Stimulated activated effector memory CD8-positive, alpha-beta T cell treated with anti-CD3 and anti-CD28 coated beads, Interleukin-12 subunit alpha, Interleukin-12 subunit beta, amount 100 ng/mL, for 72 hours (primary cell): ENCODE measurements around the gene ATXN1.
A peak's percentile ranks its signal among the peaks of the same experiment; 100 is the strongest.

Source experiments
- ATAC-seq: fragments of 150-1000 bp; cut with Tn5 transposase; 2 replicates; pipeline ENCODE4 v1.10.0; 2021
- DNase-seq, 2 donors: peaks; one replicate each; pipeline ENCODE4 v3.0.0; 2021 to 2022; ENCODE audit warnings: low spot score in 2 of 2
- H3K27ac Mint-ChIP-seq: one replicate; pipeline ENCODE4 v1.8.0; 2022; ENCODE audit warnings: mild to moderate bottlenecking, mixed read lengths
- H3K36me3 Mint-ChIP-seq: one replicate; pipeline ENCODE4 v1.8.0; 2022; ENCODE audit warnings: mild to moderate bottlenecking, mixed read lengths
- H3K4me1 Mint-ChIP-seq: one replicate; pipeline ENCODE4 v1.8.0; 2022; ENCODE audit warnings: mixed read lengths
- H3K4me3 Mint-ChIP-seq: one replicate; pipeline ENCODE4 v1.8.0; 2022; ENCODE audit warnings: mild to moderate bottlenecking, mixed read lengths
- H3K9me3 Mint-ChIP-seq: one replicate; pipeline ENCODE4 v1.8.0; 2022; ENCODE audit warnings: mixed read lengths

ATXN1 gene

GRCh38 chr6:16441262-16441661 is 320.0 kb downstream of the ATXN1 start:
- peaks cover 70% of the 10 kb centered on the region for H3K4me1 Mint-ChIP-seq
- no peak for ATAC-seq
- no peak overlapping the region for H3K4me3 Mint-ChIP-seq
- H3K27ac Mint-ChIP-seq = no peak overlapping the region
- no peaks in the 10 kb centered on the region for H3K9me3 Mint-ChIP-seq
- no peak for DNase-seq
- peaks cover 25% of the 10 kb centered on the region for H3K36me3 Mint-ChIP-seq

DNA sequence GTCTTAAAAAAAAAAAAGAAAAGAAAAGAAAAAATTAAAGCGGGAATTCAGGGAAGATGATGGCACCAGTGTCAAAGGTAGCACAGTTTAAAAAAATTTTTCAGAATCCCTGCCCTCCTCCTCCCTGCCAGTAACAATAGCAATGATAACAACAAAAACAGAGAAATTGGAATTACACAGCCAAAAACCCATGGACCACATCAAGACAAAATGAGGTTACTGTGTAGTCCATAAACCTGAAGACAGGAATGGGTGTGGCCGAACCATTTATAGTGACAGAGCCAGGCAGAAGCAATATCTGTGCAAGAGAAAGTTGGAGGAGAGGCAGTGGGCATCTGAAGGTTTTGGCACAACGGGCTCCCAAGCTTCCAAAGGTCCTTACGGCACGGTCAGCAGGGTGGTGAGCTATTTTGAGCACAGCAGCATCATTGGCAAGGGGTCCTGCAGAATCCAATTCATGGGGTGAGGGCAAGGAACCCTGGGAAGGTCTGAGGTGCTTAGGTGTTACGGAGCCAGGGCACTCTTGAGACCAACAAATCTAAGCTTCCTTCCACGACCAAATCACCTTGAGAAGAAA is 320.5 kb downstream of the ATXN1 start:
- DNase-seq = no peak
- ATAC-seq = no peak
- Mint-ChIP-seq H3K9me3 (no peaks in the 10 kb centered on the region), H3K27ac (peak overlapping the region; percentile 68), H3K36me3 (peaks cover 29% of the 10 kb centered on the region), H3K4me1 (peaks cover 73% of the 10 kb centered on the region), H3K4me3 (no peak overlapping the region)

- peaks cover 39% of the 10 kb centered on the region for H3K36me3 Mint-ChIP-seq
- DNase-seq (no peak), ATAC-seq (peak; percentile 71)
- H3K4me3 Mint-ChIP-seq = peak overlapping the region; percentile 71
- peaks cover 3% of the 10 kb centered on the region for H3K9me3 Mint-ChIP-seq
- peak overlapping the region; percentile 68 for H3K27ac Mint-ChIP-seq
- H3K4me1 Mint-ChIP-seq = peaks cover 80% of the 10 kb centered on the region
These were observed 322.3 kb downstream of the ATXN1 start for GRCh38 chr6:16438718-16439591.

DNA sequence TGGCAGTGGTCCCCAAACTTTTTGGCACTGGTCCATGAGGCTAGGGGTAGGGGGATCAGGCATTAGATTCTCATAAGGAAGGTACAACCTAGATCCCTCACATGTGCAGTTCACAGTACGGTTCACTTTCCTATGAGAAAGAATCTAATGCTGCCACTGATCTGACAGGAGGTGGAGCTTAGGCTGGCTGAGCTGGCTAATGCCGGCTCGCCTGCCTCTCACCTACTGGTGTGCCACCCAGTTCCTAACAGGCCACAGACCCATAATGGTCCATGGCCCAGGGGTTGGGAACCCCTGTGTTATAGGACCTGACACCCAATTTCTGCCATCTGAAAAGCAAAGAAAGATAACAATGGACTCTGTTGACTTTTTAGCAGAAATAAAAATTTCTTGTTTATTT is 323.3 kb downstream of the ATXN1 start:
- Mint-ChIP-seq H3K36me3 (peaks cover 39% of the 10 kb centered on the region), H3K4me1 (peaks cover 79% of the 10 kb centered on the region), H3K9me3 (peaks cover 3% of the 10 kb centered on the region), H3K27ac (peak overlapping the region; percentile 87), H3K4me3 (peak overlapping the region; percentile 71)
- DNase-seq (peak in 1 of 2 donors; percentile 66), ATAC-seq (peak; percentile 67)

DNA sequence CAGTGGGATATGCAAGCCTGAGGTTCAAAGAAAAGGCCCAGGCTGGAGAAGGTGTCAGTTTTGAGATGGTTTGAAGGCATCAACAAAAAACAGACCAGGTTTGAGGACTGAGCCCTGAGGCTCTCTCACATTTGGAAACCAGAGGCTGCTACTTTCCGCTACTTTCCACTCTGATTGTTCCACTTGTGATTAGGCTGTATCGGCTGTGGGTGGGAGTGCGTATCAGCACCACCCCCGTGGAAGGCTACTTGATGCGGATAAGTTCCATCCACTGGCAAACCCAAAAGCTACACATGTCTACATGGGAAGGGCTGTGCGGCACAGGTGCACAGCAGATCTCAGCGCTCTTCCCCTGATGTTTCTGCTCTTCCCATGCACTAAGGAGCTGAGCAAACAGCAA is 324.2 kb downstream of the ATXN1 start:
- ATAC-seq (peak; percentile 38), DNase-seq (peak in 1 of 2 donors; percentile 67)
- Mint-ChIP-seq H3K4me1 (peaks cover 81% of the 10 kb centered on the region), H3K9me3 (peaks cover 3% of the 10 kb centered on the region), H3K4me3 (peak overlapping the region; percentile 71), H3K36me3 (peaks cover 45% of the 10 kb centered on the region), H3K27ac (peak overlapping the region; percentile 87)

DNA sequence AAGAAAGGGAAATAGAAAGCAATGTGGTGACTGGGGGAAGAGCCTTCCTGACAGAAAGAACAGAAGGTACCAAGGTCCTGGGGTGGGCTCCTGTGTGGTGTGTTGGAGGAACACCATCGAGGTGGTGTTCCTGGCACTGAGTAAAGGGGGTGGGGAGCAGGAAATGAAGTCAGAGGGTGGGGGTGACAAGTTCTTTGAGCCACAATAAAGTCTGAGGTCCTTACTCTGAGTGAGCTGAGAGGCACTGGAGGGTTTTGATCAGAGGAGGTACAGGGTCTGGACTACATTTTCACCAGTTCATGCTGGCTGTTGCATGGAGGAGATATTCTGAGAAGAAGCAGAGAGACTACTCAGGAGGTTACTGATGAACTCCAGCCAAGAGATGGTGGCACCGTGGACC is 324.7 kb downstream of the ATXN1 start:
- peak overlapping the region; percentile 71 for H3K4me3 Mint-ChIP-seq
- H3K9me3 Mint-ChIP-seq = peaks cover 3% of the 10 kb centered on the region
- ATAC-seq (peak; percentile 76), DNase-seq (peak in 1 of 2 donors; percentile 73)
- peaks cover 81% of the 10 kb centered on the region for H3K4me1 Mint-ChIP-seq
- H3K27ac Mint-ChIP-seq = peak overlapping the region; percentile 87
- H3K36me3 Mint-ChIP-seq = peaks cover 51% of the 10 kb centered on the region

DNA sequence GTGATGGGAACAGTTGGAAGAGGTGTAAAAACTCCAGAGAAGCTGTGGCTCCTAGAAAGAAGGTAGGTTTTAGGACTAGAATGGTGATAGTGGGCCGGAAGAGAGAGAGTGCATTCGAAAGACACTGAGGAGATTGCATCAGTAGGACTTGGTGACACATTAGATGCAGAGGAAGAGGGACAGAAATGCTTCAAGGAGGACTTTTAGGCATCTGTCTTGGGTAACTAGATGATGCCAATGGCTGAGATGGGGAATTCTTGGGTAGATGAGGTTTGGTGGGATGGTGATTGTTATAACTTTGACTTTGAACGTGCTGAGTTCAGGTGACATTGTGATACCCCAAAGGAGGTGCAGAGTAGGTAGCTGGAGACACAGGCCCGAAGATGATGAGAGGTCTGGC is 326.4 kb downstream of the ATXN1 start:
- Mint-ChIP-seq H3K36me3 (peaks cover 54% of the 10 kb centered on the region), H3K9me3 (peaks cover 3% of the 10 kb centered on the region), H3K4me3 (peak overlapping the region; percentile 36), H3K4me1 (peaks cover 78% of the 10 kb centered on the region), H3K27ac (peak overlapping the region; percentile 87)
- DNase-seq (peak in 1 of 2 donors; percentile 62), ATAC-seq (peak; percentile 30)

DNA sequence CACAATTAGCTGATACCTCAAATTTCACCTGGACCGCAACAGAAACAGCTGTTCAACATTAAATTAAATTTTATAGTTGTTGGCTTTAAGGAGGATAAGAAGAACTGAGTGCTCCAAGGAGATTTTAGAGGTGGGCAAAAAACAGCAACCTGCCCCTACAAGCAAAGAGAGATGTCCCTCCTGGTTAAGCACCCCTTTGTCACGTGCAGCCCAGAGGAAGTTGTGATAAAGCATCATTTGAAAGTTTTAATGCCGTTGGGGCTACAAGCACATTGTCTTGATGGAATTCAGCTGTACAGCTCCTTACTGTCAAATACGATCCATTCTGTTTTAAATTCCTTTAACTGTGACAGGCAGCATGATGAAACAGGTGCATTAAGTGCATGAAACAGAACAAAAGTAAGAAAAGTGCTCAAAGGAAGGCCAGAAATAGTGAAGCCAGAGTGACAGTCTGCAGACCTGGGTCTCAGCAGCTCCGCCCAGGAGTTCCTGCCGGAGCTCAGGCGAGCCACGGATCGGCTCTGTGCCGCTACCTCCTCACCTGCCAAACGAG is 327.8 kb downstream of the ATXN1 start:
- peaks cover 72% of the 10 kb centered on the region for H3K4me1 Mint-ChIP-seq
- no peak overlapping the region for H3K4me3 Mint-ChIP-seq
- H3K9me3 Mint-ChIP-seq = peaks cover 3% of the 10 kb centered on the region
- ATAC-seq (no peak), DNase-seq (no peak)
- peaks cover 55% of the 10 kb centered on the region for H3K36me3 Mint-ChIP-seq
- H3K27ac Mint-ChIP-seq = peak overlapping the region; percentile 68

DNA sequence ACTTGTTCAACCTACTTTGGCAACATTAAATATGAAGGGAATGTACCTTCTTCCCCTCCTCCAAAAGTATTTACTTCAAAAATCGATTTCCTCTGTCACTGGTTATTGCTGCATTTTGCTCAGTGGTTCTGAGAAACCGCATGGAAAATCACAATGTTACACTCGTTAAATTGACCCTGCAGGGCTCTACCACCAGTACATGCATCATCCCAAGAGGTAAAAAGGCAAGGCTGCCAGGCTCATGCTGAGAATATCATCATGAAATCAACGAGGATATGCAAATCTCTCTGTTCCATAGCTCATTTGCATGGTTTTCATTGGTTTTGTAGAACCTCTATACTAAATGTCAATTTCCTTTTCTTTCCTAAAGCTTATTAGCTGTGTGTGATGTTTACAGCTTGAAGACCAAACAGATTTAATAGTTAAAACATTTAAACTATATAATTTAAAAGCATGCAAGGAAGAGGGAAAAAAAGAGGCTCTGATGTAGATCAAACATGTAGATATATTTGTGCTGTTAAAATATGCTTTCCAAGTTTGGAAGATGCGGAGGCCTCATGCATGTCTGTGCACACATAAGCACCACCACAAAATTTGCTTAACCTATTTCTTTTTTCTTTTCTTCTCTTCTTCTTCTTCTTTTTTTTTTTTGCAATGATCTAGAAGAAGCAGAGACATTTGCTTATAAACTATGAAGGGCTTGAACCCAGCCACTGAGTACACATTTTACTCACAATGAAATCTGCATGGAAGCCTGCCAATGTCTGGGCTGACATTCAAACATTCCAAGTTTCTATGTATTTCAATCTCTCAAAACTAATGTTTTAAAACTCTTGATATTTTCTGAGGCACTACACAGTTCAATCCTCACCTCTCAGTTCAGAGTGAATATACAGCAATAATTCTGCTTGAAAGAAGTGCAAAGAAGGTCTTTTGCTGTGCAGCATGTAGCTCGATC is 328.9 kb downstream of the ATXN1 start:
- no peak for DNase-seq
- H3K27ac Mint-ChIP-seq = peak overlapping the region; percentile 65
- H3K4me1 Mint-ChIP-seq = peaks cover 66% of the 10 kb centered on the region
- H3K9me3 Mint-ChIP-seq = peaks cover 3% of the 10 kb centered on the region
- peak; percentile 48 for ATAC-seq
- H3K4me3 Mint-ChIP-seq = no peak overlapping the region
- H3K36me3 Mint-ChIP-seq = peaks cover 59% of the 10 kb centered on the region

DNA sequence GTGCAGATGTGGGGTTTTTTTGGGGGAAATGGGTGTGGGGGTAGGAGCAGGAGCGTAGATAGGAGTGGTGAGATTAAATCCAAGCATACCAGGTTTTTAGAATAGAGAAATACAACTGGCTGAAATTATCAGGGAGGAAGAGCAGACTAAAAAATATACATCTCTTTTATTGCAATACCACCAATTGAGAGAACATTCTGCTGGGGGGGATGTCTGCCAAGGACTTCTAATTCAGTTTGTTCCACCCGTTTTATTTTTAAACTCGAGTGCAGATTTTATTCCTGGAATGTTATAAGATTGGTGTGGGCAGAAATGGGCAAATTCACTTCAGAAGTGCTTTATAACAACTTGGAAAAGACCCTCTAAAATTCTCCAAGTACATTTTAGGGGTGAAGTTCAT is 330.2 kb downstream of the ATXN1 start:
- Mint-ChIP-seq H3K27ac (peak overlapping the region; percentile 37), H3K9me3 (peaks cover 3% of the 10 kb centered on the region), H3K36me3 (peaks cover 58% of the 10 kb centered on the region), H3K4me1 (peaks cover 61% of the 10 kb centered on the region), H3K4me3 (no peak overlapping the region)
- DNase-seq (no peak), ATAC-seq (no peak)

- Mint-ChIP-seq H3K9me3 (peaks cover 3% of the 10 kb centered on the region), H3K4me3 (no peak overlapping the region), H3K36me3 (peaks cover 60% of the 10 kb centered on the region), H3K4me1 (peaks cover 63% of the 10 kb centered on the region), H3K27ac (peak overlapping the region; percentile 37)
- ATAC-seq (no peak), DNase-seq (no peak)
These were observed 330.7 kb downstream of the ATXN1 start for GRCh38 chr6:16430391-16431089.

- H3K9me3 Mint-ChIP-seq = no peaks in the 10 kb centered on the region
- H3K4me1 Mint-ChIP-seq = peaks cover 57% of the 10 kb centered on the region
- no peak overlapping the region for H3K4me3 Mint-ChIP-seq
- peaks cover 54% of the 10 kb centered on the region for H3K36me3 Mint-ChIP-seq
- DNase-seq (no peak), ATAC-seq (no peak)
- H3K27ac Mint-ChIP-seq = no peak overlapping the region
These were observed 331.6 kb downstream of the ATXN1 start for GRCh38 chr6:16429669-16430068.

DNA sequence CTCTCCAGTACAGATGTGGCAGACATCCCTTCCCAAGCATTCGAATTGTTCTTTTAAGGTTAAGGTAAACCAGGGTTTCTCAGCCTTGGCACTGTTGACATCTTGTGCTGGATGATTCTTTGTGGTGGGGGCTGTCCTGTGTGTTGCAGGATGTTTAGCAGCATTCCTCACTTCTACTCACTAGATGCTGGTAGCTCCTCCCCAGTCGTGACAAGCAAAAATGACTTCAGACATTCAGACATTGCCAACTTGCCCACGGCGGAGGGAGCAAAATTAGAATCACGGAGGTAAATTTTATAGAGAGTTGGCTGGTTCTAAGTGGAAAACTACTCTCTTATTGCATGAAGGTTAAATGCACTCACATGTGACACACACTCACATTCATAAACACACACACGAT is 334.1 kb downstream of the ATXN1 start:
- Mint-ChIP-seq H3K9me3 (no peaks in the 10 kb centered on the region), H3K4me3 (no peak overlapping the region), H3K27ac (no peak overlapping the region), H3K4me1 (peaks cover 61% of the 10 kb centered on the region), H3K36me3 (peaks cover 52% of the 10 kb centered on the region)
- ATAC-seq (no peak), DNase-seq (no peak)

DNA sequence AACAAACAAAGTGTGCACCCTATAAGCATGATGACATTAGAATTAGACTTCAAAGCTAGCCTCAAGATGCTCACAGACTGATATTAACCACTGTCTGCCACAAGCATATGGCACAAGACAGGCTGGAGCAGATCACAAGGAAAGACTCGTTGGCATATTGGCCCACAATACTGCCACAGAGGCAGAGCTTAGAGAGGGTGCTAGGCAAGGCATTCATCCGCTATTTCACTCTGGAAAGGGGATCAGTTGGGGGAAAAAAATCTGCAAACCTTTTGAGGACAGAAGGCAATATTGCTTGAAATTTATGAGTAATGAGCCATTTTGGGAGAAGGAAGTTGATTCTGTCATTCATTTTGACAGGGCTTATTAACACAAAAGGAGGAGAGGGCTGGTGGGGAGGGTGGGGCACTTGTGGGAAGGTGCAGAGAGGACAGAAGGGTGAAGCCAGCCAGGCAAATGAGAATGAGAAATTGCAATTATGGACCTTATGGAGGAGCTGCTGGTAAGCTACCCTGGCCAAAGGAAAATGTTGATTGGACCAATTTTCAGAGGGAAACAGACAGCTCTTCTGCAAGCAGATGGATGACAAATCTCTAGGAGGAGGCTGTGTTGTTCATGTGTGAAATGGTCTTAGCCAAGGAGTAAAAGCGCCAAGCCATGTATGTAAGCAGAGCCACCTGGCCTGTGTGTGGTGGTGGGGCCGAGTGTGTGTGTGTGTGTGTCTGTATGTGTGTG is 335.2 kb downstream of the ATXN1 start:
- H3K4me3 Mint-ChIP-seq = no peak overlapping the region
- ATAC-seq (no peak), DNase-seq (no peak)
- peaks cover 51% of the 10 kb centered on the region for H3K36me3 Mint-ChIP-seq
- peak overlapping the region; percentile 58 for H3K27ac Mint-ChIP-seq
- H3K4me1 Mint-ChIP-seq = peaks cover 64% of the 10 kb centered on the region
- no peaks in the 10 kb centered on the region for H3K9me3 Mint-ChIP-seq
